ENCODE data around the gene TSPAN33. TPM values are rescaled to one million over a fixed set of nuclear protein-coding genes. Genes with fewer than 3 reads are reported as not detected.

The TSPAN33 gene
- total and polyA plus RNA-seq, 10 of the 15 experiments (the other 5 are each of a cell fraction or from before 2014, with no cell fraction given), result 12.0 to 123 (median 86.3) TPM

DNA sequence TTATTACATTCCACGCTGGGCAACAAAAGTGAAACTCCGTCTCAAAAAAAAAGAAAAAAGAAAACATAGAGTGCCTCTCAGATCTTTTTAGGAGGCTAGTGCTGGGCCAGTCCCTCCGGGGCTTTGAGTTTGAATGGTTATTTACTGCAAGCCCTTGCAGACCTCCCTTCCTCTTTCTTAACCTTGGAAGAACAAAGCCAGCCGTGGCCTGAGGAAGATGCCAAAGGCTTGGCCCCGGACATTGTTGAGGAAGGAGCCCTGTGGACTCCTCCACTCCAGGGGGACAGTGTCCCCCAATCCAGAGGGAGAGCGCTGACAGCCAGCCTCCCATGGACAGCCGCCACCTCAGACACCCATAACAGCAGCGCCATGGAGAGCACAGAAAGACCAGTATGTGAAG lies 5.0 kb downstream of the TSPAN33 start:
- H3K9me3 ChIP-seq (replicated peaks; ENCODE audit: control insufficient read depth, insufficient read depth, low read length), result no peaks in the 10 kb centered on the region; the same call in 2 of the 3 replicates
- 75% methylated on average over 8 of the region's 8 CpGs for WGBS (ENCODE audit: insufficient coverage, insufficient replicate concordance, low lambda C conversion rate, missing lambda C conversion rate)
- peak overlapping the region; percentile 11; the same call in 1 of the 2 replicates for H3K4me2 ChIP-seq (ENCODE audit: control insufficient read depth, insufficient read depth)
- POLR2A ChIA-PET, result interaction anchor here (0.7 to 1.9 kb wide), 2 partner anchors 11 to 81 kb away, joined by 3 to 10 read pairs; no protein-coding TSS in a partner anchor
- in situ Hi-C loops (cut with MboI), result no loop called here
- peak overlapping the region; percentile 97; the same call in 1 of the 2 replicates for H3K4me3 ChIP-seq
- intact Hi-C loops (cut with micrococcal nuclease; ENCODE audit: unreplicated experiment), result loop anchor here (10.0 kb wide), 1 partner anchor 215 kb away; the partner anchor contains the start of gene IRF5
- no peak overlapping the region for H2AFZ ChIP-seq (ENCODE audit: control insufficient read depth, low read depth, low read length)
- peaks cover 0 to 6% of the 10 kb centered on the region in 2 experiments; a peak in 2 of 4 replicates for H3K36me3 ChIP-seq (ENCODE audit: control insufficient read depth in 2 of 2, insufficient read depth in 2 of 2, low read length in 1 of 2)
- no peak for TF ChIP-seq FOS (IDR thresholded peaks at IDR 0.05; ENCODE audit: borderline replicate concordance, extremely low read depth, insufficient read length)
- no peak for TF ChIP-seq MXI1 (IDR thresholded peaks at IDR 0.05; ENCODE audit: low read depth, low read length)
- no peak for TF ChIP-seq HDAC2 (IDR thresholded peaks at IDR 0.05)
- TF ChIP-seq ZNF384 (IDR thresholded peaks at IDR 0.05; ENCODE audit: borderline replicate concordance, low read depth, low read length), result peak; percentile 16; the same call in 1 of the 2 replicates
- TF ChIP-seq, protein P1, sequence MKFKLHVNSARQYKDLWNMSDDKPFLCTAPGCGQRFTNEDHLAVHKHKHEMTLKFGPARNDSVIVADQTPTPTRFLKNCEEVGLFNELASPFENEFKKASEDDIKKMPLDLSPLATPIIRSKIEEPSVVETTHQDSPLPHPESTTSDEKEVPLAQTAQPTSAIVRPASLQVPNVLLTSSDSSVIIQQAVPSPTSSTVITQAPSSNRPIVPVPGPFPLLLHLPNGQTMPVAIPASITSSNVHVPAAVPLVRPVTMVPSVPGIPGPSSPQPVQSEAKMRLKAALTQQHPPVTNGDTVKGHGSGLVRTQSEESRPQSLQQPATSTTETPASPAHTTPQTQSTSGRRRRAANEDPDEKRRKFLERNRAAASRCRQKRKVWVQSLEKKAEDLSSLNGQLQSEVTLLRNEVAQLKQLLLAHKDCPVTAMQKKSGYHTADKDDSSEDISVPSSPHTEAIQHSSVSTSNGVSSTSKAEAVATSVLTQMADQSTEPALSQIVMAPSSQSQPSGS (IDR thresholded peaks at IDR 0.05; ENCODE audit: low read length), result no peak
- H3K79me2 ChIP-seq (ENCODE audit: control insufficient read depth, insufficient read depth, low read length), result peaks cover 82% of the 10 kb centered on the region
- SMC1A ChIA-PET (ENCODE audit: uncharacterized antibody, unreplicated experiment), result interaction anchor here (1.4 to 3.6 kb wide), 3 partner anchors 12 to 57 kb away, joined by 3 to 21 read pairs (median 5); no protein-coding TSS in a partner anchor
- no TSS peak for BruUV-seq (replicated peaks)
- H3K27me3 ChIP-seq (replicated peaks in 1 of 2; ENCODE audit: control insufficient read depth in 2 of 2, insufficient read depth in 2 of 2, low read length in 1 of 2), result no peaks in the 10 kb centered on the region
- DNase-seq (ENCODE audit: low read depth, low spot score) (no peak), ATAC-seq (no peak), FAIRE-seq (no peak)
- H4K20me1 ChIP-seq (ENCODE audit: control insufficient read depth, insufficient read depth), result no peaks in the 10 kb centered on the region; the same call in 1 of the 2 replicates
- H3K4me1 ChIP-seq (ENCODE audit: control insufficient read depth, insufficient read depth, low read length), result peaks cover 33% of the 10 kb centered on the region
- H3K27ac ChIP-seq (ENCODE audit: control insufficient read depth, insufficient read depth), result peak overlapping the region; percentile 6; the same call in 1 of the 2 replicates
- CTCF ChIA-PET, result interaction anchor here (4.0 kb wide), 1 partner anchor 13 kb away, joined by 50 read pairs; no protein-coding TSS in a partner anchor
- H3K9ac ChIP-seq (ENCODE audit: control insufficient read depth, insufficient read depth, low read length), result 0 out of 2 replicates have a peak overlapping the region, but pooled peaks have one; percentile 7
- RAD21 ChIA-PET (ENCODE audit: unreplicated experiment), result interaction anchor here (1.5 to 8.7 kb wide), 2 partner anchors 14 to 57 kb away, joined by 4 to 71 read pairs; no protein-coding TSS in a partner anchor

Data from GM12878 (cell line).